ENCODE results near the gene MSS51.
"Not testable (repeated sequence)": the region's sequence is repeated elsewhere in the genome, so short reads cannot be mapped to it uniquely, and the experiment has no call there.

MSS51 gene

GRCh38 chr10:73407495-73407894, 25.9 kb downstream of the MSS51 start:
- FAIRE-seq (no peak), DNase-seq (ENCODE audit: insufficient read length, low spot score) (no peak)
- TF ChIP-seq CTCF (IDR thresholded peaks at IDR 0.05; ENCODE audit: insufficient read depth, missing control alignments): no peak

- FAIRE-seq: no peak
- DNase-seq (ENCODE audit: insufficient read length, low spot score): no peak
- TF ChIP-seq CTCF (IDR thresholded peaks at IDR 0.05; ENCODE audit: insufficient read depth, missing control alignments): no peak
These were observed 26.5 kb downstream of the MSS51 start for GRCh38 chr10:73406846-73407245.

GRCh38 chr10:73405556-73405955, 27.8 kb downstream of the MSS51 start:
- no peak for FAIRE-seq
- no peak for TF ChIP-seq CTCF (IDR thresholded peaks at IDR 0.05; ENCODE audit: insufficient read depth, missing control alignments)
- no peak for DNase-seq (ENCODE audit: insufficient read length, low spot score)

GRCh38 chr10:73404690-73405089, 28.7 kb downstream of the MSS51 start:
- FAIRE-seq (no peak), DNase-seq (ENCODE audit: insufficient read length, low spot score) (no peak)
- no peak for TF ChIP-seq CTCF (IDR thresholded peaks at IDR 0.05; ENCODE audit: insufficient read depth, missing control alignments)

- TF ChIP-seq CTCF (IDR thresholded peaks at IDR 0.05; ENCODE audit: insufficient read depth, missing control alignments): no peak
- FAIRE-seq (no peak), DNase-seq (ENCODE audit: insufficient read length, low spot score) (no peak)
These were observed 31.7 kb downstream of the MSS51 start for GRCh38 chr10:73401636-73402035.

GRCh38 chr10:73399063-73399462, 34.3 kb downstream of the MSS51 start:
- DNase-seq (ENCODE audit: insufficient read length, low spot score) (no peak), FAIRE-seq (no peak)

GRCh38 chr10:73398024-73398423, 35.3 kb downstream of the MSS51 start:
- DNase-seq (ENCODE audit: insufficient read length, low spot score) (no peak), FAIRE-seq (no peak)
- TF ChIP-seq CTCF (IDR thresholded peaks at IDR 0.05; ENCODE audit: insufficient read depth, missing control alignments): no peak

More at GRCh38 chr10:73399063-73399462, 34.3 kb downstream of the MSS51 start:
- TF ChIP-seq CTCF (IDR thresholded peaks at IDR 0.05; ENCODE audit: insufficient read depth, missing control alignments): no peak

- not testable (repeated sequence) for FAIRE-seq; DNase-seq (ENCODE audit: insufficient read length, low spot score)
These were observed 39.0 kb downstream of the MSS51 start for GRCh38 chr10:73394325-73394724.
